ENCODE results near the gene PRELID3B.

Gene PRELID3B

DNA sequence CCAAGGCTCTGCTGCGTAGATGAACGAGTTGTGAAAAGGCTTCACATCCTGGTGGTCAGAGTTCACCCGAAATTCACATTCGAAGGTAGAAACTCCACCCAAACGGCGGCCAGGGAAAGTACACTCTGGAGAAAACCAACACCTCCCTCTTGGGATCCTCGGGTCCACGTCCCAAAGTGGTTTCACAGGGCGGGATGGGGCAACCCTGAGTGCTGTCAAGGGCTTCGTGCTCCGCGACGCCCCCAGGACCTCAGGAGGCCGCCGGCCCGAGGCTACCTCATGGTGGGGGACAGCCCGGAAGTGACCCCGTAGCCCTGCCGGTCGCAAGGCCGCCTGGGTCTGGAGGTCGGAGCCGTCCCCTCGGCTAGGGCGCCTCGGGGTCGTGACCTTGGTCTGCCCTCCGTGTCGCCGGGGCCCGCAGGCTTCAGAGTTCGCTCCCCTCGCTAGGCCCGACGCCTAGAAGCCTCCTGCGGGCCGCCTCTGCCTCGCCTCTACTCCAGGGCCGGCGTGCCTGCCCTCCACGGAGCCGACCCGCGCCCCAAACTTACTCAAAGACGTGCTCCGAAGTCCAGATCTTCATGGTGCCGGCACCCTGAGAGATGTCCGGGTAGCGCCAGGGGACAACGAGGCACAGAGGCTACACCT is at the start of gene PRELID3B:
Gene PRELID3B, minus strand, starts transcription at position 636 of the 645 bp plus-strand sequence. Its CDS starts 56 bp downstream, at position 580.
- H3K4me3 ChIP-seq (ENCODE audit: low read length): peak within 1 kb of the TSS; percentile 71
- TF ChIP-seq, protein P1, sequence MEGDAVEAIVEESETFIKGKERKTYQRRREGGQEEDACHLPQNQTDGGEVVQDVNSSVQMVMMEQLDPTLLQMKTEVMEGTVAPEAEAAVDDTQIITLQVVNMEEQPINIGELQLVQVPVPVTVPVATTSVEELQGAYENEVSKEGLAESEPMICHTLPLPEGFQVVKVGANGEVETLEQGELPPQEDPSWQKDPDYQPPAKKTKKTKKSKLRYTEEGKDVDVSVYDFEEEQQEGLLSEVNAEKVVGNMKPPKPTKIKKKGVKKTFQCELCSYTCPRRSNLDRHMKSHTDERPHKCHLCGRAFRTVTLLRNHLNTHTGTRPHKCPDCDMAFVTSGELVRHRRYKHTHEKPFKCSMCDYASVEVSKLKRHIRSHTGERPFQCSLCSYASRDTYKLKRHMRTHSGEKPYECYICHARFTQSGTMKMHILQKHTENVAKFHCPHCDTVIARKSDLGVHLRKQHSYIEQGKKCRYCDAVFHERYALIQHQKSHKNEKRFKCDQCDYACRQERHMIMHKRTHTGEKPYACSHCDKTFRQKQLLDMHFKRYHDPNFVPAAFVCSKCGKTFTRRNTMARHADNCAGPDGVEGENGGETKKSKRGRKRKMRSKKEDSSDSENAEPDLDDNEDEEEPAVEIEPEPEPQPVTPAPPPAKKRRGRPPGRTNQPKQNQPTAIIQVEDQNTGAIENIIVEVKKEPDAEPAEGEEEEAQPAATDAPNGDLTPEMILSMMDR (conservative IDR thresholded peaks at IDR 0.05; ENCODE audit: low read depth, low read length): no peak
- DNase-seq (ENCODE audit: low read depth): no peak

DNA sequence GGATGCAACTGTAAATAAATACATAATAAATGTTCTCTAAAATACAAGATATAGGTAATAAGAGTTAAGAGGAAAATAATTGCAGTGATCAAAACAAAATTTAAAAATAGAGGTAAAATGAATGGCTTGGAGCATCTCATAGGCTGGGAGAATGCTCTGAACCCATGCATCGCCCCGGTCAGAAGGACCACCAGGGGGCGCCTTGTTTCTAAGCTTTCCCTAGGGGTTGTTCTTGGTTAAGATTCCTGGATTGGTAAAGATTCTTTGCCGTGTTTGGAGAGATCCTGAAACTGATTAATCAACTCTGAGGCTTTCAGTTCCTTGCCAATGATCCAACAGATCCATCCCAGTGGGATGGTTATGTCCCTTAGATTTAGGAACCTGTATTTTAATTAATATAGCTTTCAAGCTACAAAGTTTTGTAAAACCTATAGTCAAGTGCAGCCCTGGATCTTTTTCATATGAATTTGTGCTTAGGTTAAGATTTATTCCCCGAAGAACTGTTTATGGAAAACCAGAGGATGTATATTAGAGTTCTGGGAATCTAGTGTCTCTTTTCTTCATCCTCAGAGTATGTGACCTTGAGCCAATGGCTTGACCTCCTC is 45.3 kb upstream of the PRELID3B start:
- H3K4me3 ChIP-seq (ENCODE audit: low read length): no peak overlapping the region
- TF ChIP-seq, protein P1 (conservative IDR thresholded peaks at IDR 0.05; ENCODE audit: low read depth, low read length): peak; percentile 96
- DNase-seq (ENCODE audit: low read depth): no peak

DNA sequence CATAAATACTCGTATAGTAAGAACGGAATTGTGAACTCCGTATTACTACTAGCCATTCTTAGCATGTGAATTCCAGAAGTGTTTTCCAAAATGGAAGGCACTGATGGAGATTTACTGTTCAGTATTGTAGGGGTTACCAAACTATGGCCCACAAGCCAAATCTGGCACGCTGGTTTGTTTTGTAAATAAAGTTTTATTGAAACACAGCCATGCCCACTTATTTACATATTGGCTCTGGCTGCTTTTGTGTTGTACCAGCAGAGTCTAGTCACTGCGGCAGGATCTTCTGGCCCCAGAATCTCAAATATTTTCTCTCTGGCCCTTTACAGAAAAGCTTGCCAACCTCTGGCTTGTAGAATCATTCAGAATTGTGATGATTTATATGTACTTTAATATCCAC is 44.3 kb upstream of the PRELID3B start:
- no peak for DNase-seq (ENCODE audit: low read depth)
- TF ChIP-seq, protein P1 (conservative IDR thresholded peaks at IDR 0.05; ENCODE audit: low read depth, low read length): no peak
- H3K4me3 ChIP-seq (ENCODE audit: low read length): no peak overlapping the region

DNA sequence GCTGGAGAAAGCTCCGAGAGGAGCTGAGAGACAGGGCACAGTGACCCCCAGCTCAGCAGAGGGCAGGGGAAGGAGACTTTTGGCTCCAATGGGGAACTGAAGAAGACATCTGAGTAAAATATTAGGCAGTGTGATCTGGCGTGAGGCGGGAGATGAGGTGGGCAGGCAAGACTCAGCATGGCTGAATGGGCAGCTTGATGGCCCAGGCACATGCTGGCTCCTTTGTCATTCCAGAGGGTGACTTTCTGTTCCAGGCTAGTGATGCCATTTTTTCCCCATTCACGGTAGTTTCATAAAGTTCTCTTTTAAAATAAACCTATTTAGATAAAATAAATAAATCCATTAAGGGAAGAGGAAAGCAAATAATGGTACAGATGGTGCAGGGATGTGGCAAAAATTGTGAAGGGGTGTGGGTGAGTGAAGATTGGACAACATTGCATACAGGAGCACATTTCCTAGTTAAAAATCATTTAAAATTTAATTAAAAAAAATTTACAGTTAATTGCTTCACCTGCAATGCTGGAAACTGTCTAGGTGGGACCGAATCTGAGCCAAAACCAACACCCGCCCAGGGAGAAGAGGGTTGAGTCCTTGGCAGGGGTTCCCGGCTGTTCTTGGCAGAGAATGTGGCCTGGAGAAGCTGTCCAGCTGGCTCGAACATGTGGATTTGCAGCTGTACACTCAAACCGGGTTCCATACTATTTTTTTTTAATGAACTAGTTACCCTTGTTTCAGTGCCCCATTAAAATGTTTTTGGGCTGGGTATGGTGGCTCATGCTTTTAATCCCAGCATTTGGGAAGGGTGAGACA is 41.7 kb upstream of the PRELID3B start:
- H3K4me3 ChIP-seq (ENCODE audit: low read length): no peak overlapping the region
- no peak for DNase-seq (ENCODE audit: low read depth)
- TF ChIP-seq, protein P1 (conservative IDR thresholded peaks at IDR 0.05; ENCODE audit: low read depth, low read length): no peak

- H3K4me3 ChIP-seq (ENCODE audit: low read length): no peak overlapping the region
- DNase-seq (ENCODE audit: low read depth): peak; percentile 24
- TF ChIP-seq, protein P1 (conservative IDR thresholded peaks at IDR 0.05; ENCODE audit: low read depth, low read length): no peak
Observed at GRCh38 chr20:59082981-59083380, 40.4 kb upstream of the PRELID3B start.

GRCh38 chr20:59082077-59082740 is 39.6 kb upstream of the PRELID3B start:
- DNase-seq (ENCODE audit: low read depth): peak; percentile 35
- TF ChIP-seq, protein P1 (conservative IDR thresholded peaks at IDR 0.05; ENCODE audit: low read depth, low read length): peak; percentile 53
- no peak overlapping the region for H3K4me3 ChIP-seq (ENCODE audit: low read length)
